GM23338 (cell line): ENCODE results near the gene CFAP90. TPM values are rescaled to one million over a fixed set of nuclear protein-coding genes. Genes with fewer than 3 reads are reported as not detected.

Source experiments
- ATAC-seq: fragments of 200-7000 bp; cut with Tn5 transposase; 3 replicates; pipeline ENCODE4 v1.9.1; 2020
- DNase-seq: peaks from one replicate; pipeline ENCODE4 v3.0.0-alpha.2; 2015; ENCODE audit warnings: low spot score
- H2AFZ ChIP-seq: fragments of 200-600 bp; sonication (generic); 2 replicates; pipeline ENCODE4 v1.8.0; 2016; ENCODE audit warnings: antibody characterized with exemption, mild to moderate bottlenecking, moderate library complexity
- H3F3A ChIP-seq: fragments of 200-600 bp; sonication (generic); replicated peaks from 2 replicates; pipeline ENCODE4 v1.8.0; 2017; ENCODE audit warnings: antibody characterized with exemption, mixed run types, low read depth
- H3K27ac ChIP-seq: fragments of 200-600 bp; sonication (generic); 2 replicates; pipeline ENCODE4 v1.6.1; 2016; ENCODE audit warnings: low read depth
- H3K27me3 ChIP-seq: fragments of 200-600 bp; sonication (generic); 2 replicates; pipeline ENCODE4 v1.8.0; 2016; ENCODE audit warnings: mild to moderate bottlenecking, mixed run types, moderate library complexity; ENCODE audit not compliant: insufficient read depth
- H3K36me3 ChIP-seq: fragments of 200-600 bp; sonication (generic); 2 replicates; pipeline ENCODE4 v1.8.0; 2016; ENCODE audit warnings: mild to moderate bottlenecking; ENCODE audit not compliant: insufficient read depth
- H3K4me1 ChIP-seq: fragments of 200-600 bp; sonication (generic); 2 replicates; pipeline ENCODE4 v1.8.0; 2016; ENCODE audit warnings: mild to moderate bottlenecking, moderate library complexity; ENCODE audit not compliant: insufficient read depth
- H3K4me2 ChIP-seq: fragments of 200-600 bp; sonication (generic); 2 replicates; pipeline ENCODE4 v1.7.1; 2017; ENCODE audit warnings: mixed run types
- H3K4me3 ChIP-seq: fragments of 200-600 bp; sonication (generic); 2 replicates; pipeline ENCODE4 v1.6.1; 2016; ENCODE audit warnings: mixed run types
- H3K79me2 ChIP-seq: fragments of 200-600 bp; sonication (generic); replicated peaks from 2 replicates; pipeline ENCODE4 v1.8.0; 2017; ENCODE audit warnings: mild to moderate bottlenecking; ENCODE audit not compliant: insufficient read depth
- H3K9me2 ChIP-seq: fragments of 200-600 bp; sonication (generic); 2 replicates; pipeline ENCODE4 v1.8.0; 2017; ENCODE audit not compliant: insufficient read depth
- H4K20me1 ChIP-seq: fragments of 200-600 bp; sonication (generic); replicated peaks from 2 replicates; pipeline ENCODE4 v1.8.0; 2017; ENCODE audit warnings: mild to moderate bottlenecking; ENCODE audit not compliant: insufficient read depth
- H3K27ac Mint-ChIP-seq: 2 replicates; pipeline ENCODE4 v1.8.0; 2020; ENCODE audit warnings: inconsistent platforms, mild to moderate bottlenecking, moderate library complexity, mixed read lengths
- H3K27me3 Mint-ChIP-seq: 3 replicates; pipeline ENCODE4 v1.8.0; 2022; ENCODE audit warnings: low read depth, mild to moderate bottlenecking, moderate library complexity, mixed read lengths, inconsistent platforms; ENCODE audit not compliant: insufficient read depth, poor library complexity
- H3K36me3 Mint-ChIP-seq: 3 replicates; pipeline ENCODE4 v1.8.0; 2021; ENCODE audit warnings: low read depth, mild to moderate bottlenecking, inconsistent platforms, moderate library complexity, mixed read lengths
- H3K4me1 Mint-ChIP-seq: 3 replicates; pipeline ENCODE4 v1.8.0; 2020; ENCODE audit warnings: mild to moderate bottlenecking, inconsistent platforms, mixed read lengths
- H3K4me3 Mint-ChIP-seq: 3 replicates; pipeline ENCODE4 v1.8.0; 2021; ENCODE audit warnings: moderate library complexity, mild to moderate bottlenecking, inconsistent platforms, mixed read lengths
- H3K9me3 Mint-ChIP-seq: 3 replicates; pipeline ENCODE4 v1.8.0; 2020; ENCODE audit warnings: moderate library complexity, mild to moderate bottlenecking, inconsistent platforms, mixed read lengths
- CREB1 ChIP-seq: fragments of 250-450 bp; sonication (Bioruptor Pico); IDR thresholded peaks from 2 replicates; pipeline ENCODE4 v1.5.0; 2020; ENCODE audit warnings: low read depth, mild to moderate bottlenecking, moderate library complexity
- CTCF ChIP-seq, 2 experiments: fragments of 200-600 bp in 1 of 2; sonication (generic) in 1 of 2; conservative IDR thresholded peaks; 2 replicates each; pipeline versions ENCODE4 v1.5.1 to v1.6.1; 2016 to 2017; ENCODE audit warnings: antibody characterized with exemption in 2 of 2, low read depth in 2 of 2, mild to moderate bottlenecking in 2 of 2, moderate library complexity in 1 of 2
- ETS1 ChIP-seq: IDR thresholded peaks from 2 replicates; pipeline ENCODE4 v1.6.1; 2016; ENCODE audit warnings: antibody characterized with exemption
- EZH2 ChIP-seq: fragments of 200-600 bp; sonication (generic); IDR thresholded peaks from one replicate; pipeline ENCODE4 v1.8.0; 2017; ENCODE audit warnings: antibody characterized with exemption, mild to moderate bottlenecking, low read depth; ENCODE audit not compliant: unreplicated experiment
- EZH2phosphoT487 ChIP-seq: fragments of 200-600 bp; sonication (generic); IDR thresholded peaks from one replicate; pipeline ENCODE4 v1.8.1; 2018; ENCODE audit warnings: antibody characterized with exemption; ENCODE audit not compliant: unreplicated experiment
- JUNB ChIP-seq: IDR thresholded peaks from one replicate; pipeline ENCODE4 v1.6.1; 2016; ENCODE audit warnings: antibody characterized with exemption; ENCODE audit not compliant: unreplicated experiment
- NANOG ChIP-seq: IDR thresholded peaks from 2 replicates; pipeline ENCODE4 v1.6.1; 2016; ENCODE audit warnings: antibody characterized with exemption, borderline replicate concordance
- POLR2AphosphoS5 ChIP-seq: IDR thresholded peaks from 2 replicates; pipeline ENCODE4 v1.6.1; 2016; ENCODE audit warnings: antibody characterized with exemption, low read depth
- REST ChIP-seq: IDR thresholded peaks from one replicate; pipeline ENCODE4 v1.6.1; 2018; ENCODE audit warnings: antibody characterized with exemption; ENCODE audit not compliant: unreplicated experiment
- STAT1 ChIP-seq: IDR thresholded peaks from one replicate; pipeline ENCODE4 v1.6.1; 2016; ENCODE audit warnings: antibody characterized with exemption; ENCODE audit not compliant: unreplicated experiment
- ZNF114 ChIP-seq: fragments of 250-450 bp; sonication (Bioruptor Pico); IDR thresholded peaks from 2 replicates; pipeline ENCODE4 v1.5.0; 2020; ENCODE audit warnings: mild to moderate bottlenecking, moderate library complexity
- ZNF331 ChIP-seq: fragments of 250-450 bp; sonication (Bioruptor Pico); IDR thresholded peaks from 2 replicates; pipeline ENCODE4 v1.5.0; 2020; ENCODE audit warnings: low read depth, mild to moderate bottlenecking, moderate library complexity
- ZNF462 ChIP-seq: fragments of 250-450 bp; sonication (Bioruptor Pico); IDR thresholded peaks from 2 replicates; pipeline ENCODE4 v1.5.0; 2020; ENCODE audit warnings: mild to moderate bottlenecking, moderate library complexity
- polyA plus RNA-seq: library from polyadenylated mRNA; unstranded; fragments of >200 nt; fragmentation: Nextera tagmentation; extraction: Ambion mirVana; gene quantifications from 2 replicates; pipeline ENCODE4 v1.2.1, GENCODE V29; 2016
- total RNA-seq: library from RNA; depleted of rRNA; stranded (reverse); fragments of >200 nt; shearing (Covaris generic); gene quantifications from 2 replicates; pipeline ENCODE4 v1.2.3, GENCODE V29; 2014

Gene CFAP90
- total and polyA plus RNA-seq, 2 experiments from 2014 or later: 0.10 to 1.0 TPM

- H2AFZ ChIP-seq: peak overlapping the region; percentile 96
- peak overlapping the region; percentile 52; the same call in 1 of the 2 replicates for H3K27ac Mint-ChIP-seq
- TF ChIP-seq REST: no peak
- TF ChIP-seq ZNF331 (CRISPR knock-in tag): no peak
- 0 out of 2 replicates have a peak, but pooled peaks have one; percentile 24 for TF ChIP-seq POLR2AphosphoS5
- TF ChIP-seq STAT1: no peak
- no peak for TF ChIP-seq JUNB
- TF ChIP-seq EZH2phosphoT487: no peak
- TF ChIP-seq ETS1: no peak
- TF ChIP-seq EZH2: no peak
- TF ChIP-seq CTCF (conservative IDR thresholded peaks at IDR 0.05; ENCODE audit: low read depth in 2 of 2): peak; percentile 27 to 68; a peak in 3 of 4 replicates
- no peak for TF ChIP-seq ZNF114 (CRISPR knock-in tag)
- no peak for TF ChIP-seq ZNF462
- TF ChIP-seq NANOG: no peak
- TF ChIP-seq CREB1: no peak
- H3K4me3 ChIP-seq: peak overlapping the region; percentile 76
- H3K9me3 Mint-ChIP-seq: no peaks in the 10 kb centered on the region
- peaks cover 9% of the 10 kb centered on the region; the same call in 1 of the 2 replicates for H3K4me1 ChIP-seq
- H3K36me3 ChIP-seq: no peaks in the 10 kb centered on the region
- peak overlapping the region; percentile 93 for H3K4me2 ChIP-seq
- peak; percentile 57 for ATAC-seq
- peaks cover 12% of the 10 kb centered on the region for H3K27me3 Mint-ChIP-seq
- H3K9me2 ChIP-seq: 0 out of 2 replicates have a peak, but pooled peaks cover 9% of the 10 kb centered on the region
- no peak overlapping the region for H3K27ac ChIP-seq
- DNase-seq: peak; percentile 79
- H3K27me3 ChIP-seq: peaks cover 18% of the 10 kb centered on the region
- H3F3A ChIP-seq: 0 out of 2 replicates have a peak, but pooled peaks cover 4% of the 10 kb centered on the region
- H4K20me1 ChIP-seq: no peaks in the 10 kb centered on the region
- no peaks in the 10 kb centered on the region for H3K79me2 ChIP-seq
- H3K36me3 Mint-ChIP-seq: no peaks in the 10 kb centered on the region; the same call in 2 of the 3 replicates
- peaks cover 8% of the 10 kb centered on the region for H3K4me1 Mint-ChIP-seq
- peak overlapping the region; percentile 90 for H3K4me3 Mint-ChIP-seq
Observed at GRCh38 chr5:7849681-7850394, 1.1 kb downstream of the CFAP90 start.
